ENCODE data around the gene SUN1.

The SUN1 gene

GRCh38 chr7:895451-896052, 63.3 kb downstream of the SUN1 start:
- Histone ChIP-seq H3K27me3 (ENCODE audit: control insufficient read depth, insufficient read depth, low read length) (no peaks in the 10 kb centered on the region), H3K4me1 (ENCODE audit: control insufficient read depth, insufficient read depth, low read length) (peaks cover 3% of the 10 kb centered on the region; the same call in 1 of the 2 replicates), H3K4me3 (ENCODE audit: low read depth, low read length) (no peak overlapping the region), H3K27ac (ENCODE audit: low read depth, low read length) (no peak overlapping the region), H3K36me3 (ENCODE audit: control insufficient read depth, insufficient read depth, low read length) (peaks cover 75% of the 10 kb centered on the region), H3K9me3 (ENCODE audit: control insufficient read depth, insufficient read depth, low read depth, low read length) (no peaks in the 10 kb centered on the region), H3K9ac (ENCODE audit: low read length) (no peak overlapping the region)

DNA sequence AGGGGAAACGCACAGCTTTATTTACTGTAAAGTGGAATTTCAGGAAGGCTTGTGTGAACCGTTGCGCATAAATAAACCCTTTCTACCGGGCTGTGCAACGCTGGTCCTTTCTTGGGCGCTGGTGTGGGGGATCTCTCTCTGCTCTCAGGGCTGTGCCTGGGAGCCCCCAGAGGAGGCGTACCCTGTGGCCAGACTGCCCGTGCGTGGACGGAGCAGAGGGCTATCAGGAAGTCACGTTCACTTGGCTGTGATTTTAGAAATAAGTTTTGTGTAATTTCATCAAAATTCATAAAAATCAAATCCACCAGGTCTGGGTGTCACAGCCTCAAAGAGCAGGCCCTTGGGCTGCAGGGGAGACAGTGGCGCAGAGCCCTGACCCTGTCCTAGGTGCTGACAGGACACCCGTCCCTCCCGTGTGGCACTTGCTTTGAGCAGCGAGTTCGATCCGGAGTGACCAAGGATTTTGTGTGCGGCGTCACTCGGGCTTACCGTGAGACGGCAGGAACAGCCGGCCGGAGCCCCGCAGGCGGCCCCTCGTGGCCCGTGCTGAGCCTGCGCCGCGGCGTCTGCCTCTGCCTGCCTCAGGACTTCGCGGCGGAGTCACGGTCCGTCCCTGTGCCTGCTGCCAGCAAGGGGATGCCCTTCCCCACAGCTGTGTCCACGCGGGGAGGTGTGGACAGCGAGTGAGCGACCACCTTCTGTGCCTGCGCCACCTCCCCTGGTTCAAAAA, 64.2 kb downstream of the SUN1 start:
- H3K9me3 ChIP-seq (ENCODE audit: control insufficient read depth, insufficient read depth, low read depth, low read length): no peaks in the 10 kb centered on the region
- no peak overlapping the region for H3K9ac ChIP-seq (ENCODE audit: low read length)
- H3K27me3 ChIP-seq (ENCODE audit: control insufficient read depth, insufficient read depth, low read length): no peaks in the 10 kb centered on the region
- H3K4me1 ChIP-seq (ENCODE audit: control insufficient read depth, insufficient read depth, low read length): peaks cover 8% of the 10 kb centered on the region; the same call in 1 of the 2 replicates
- H3K27ac ChIP-seq (ENCODE audit: low read depth, low read length): no peak overlapping the region
- peaks cover 66% of the 10 kb centered on the region for H3K36me3 ChIP-seq (ENCODE audit: control insufficient read depth, insufficient read depth, low read length)
- H3K4me3 ChIP-seq (ENCODE audit: low read depth, low read length): no peak overlapping the region

- Histone ChIP-seq H3K9me3 (ENCODE audit: control insufficient read depth, insufficient read depth, low read depth, low read length) (no peaks in the 10 kb centered on the region), H3K36me3 (ENCODE audit: control insufficient read depth, insufficient read depth, low read length) (peaks cover 60% of the 10 kb centered on the region), H3K4me1 (ENCODE audit: control insufficient read depth, insufficient read depth, low read length) (peaks cover 8% of the 10 kb centered on the region; the same call in 1 of the 2 replicates)
These were observed 64.8 kb downstream of the SUN1 start for GRCh38 chr7:897086-897485.

GRCh38 chr7:897771-898376, 65.6 kb downstream of the SUN1 start:
- H3K4me3 ChIP-seq (ENCODE audit: low read depth, low read length): no peak overlapping the region
- H3K9ac ChIP-seq (ENCODE audit: low read length): no peak overlapping the region
- no peaks in the 10 kb centered on the region; the same call in 1 of the 2 replicates for H3K27me3 ChIP-seq (ENCODE audit: control insufficient read depth, insufficient read depth, low read length)
- H3K4me1 ChIP-seq (ENCODE audit: control insufficient read depth, insufficient read depth, low read length): peaks cover 8% of the 10 kb centered on the region; the same call in 1 of the 2 replicates
- H3K36me3 ChIP-seq (ENCODE audit: control insufficient read depth, insufficient read depth, low read length): peaks cover 52% of the 10 kb centered on the region
- H3K27ac ChIP-seq (ENCODE audit: low read depth, low read length): no peak overlapping the region
- no peaks in the 10 kb centered on the region for H3K9me3 ChIP-seq (ENCODE audit: control insufficient read depth, insufficient read depth, low read depth, low read length)

More at GRCh38 chr7:897086-897485, 64.8 kb downstream of the SUN1 start:
- H3K4me3 ChIP-seq (ENCODE audit: low read depth, low read length): no peak overlapping the region
- no peak overlapping the region for H3K9ac ChIP-seq (ENCODE audit: low read length)
- H3K27me3 ChIP-seq (ENCODE audit: control insufficient read depth, insufficient read depth, low read length): no peaks in the 10 kb centered on the region
- no peak overlapping the region for H3K27ac ChIP-seq (ENCODE audit: low read depth, low read length)

DNA sequence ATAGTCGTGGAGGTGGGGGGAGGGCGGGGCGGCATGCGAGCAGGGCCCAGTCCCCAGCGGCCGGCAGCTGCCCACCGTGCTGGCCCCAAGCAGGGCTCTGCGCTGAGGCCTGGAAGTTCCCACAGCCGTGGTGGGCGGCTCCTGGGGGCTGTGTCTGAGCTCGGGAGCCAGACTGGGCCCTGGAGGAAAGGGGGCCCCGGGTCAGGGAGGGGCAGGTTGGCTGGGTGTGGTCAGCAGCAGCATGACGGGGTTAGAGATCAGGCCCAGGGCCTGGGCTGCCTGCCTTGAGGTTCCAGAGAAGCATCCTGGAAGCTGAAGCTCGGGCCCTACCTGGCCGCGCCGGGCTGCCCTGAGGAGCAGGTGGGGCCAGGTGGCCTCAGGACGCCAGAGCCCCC, 66.2 kb downstream of the SUN1 start:
- H3K27ac ChIP-seq (ENCODE audit: low read depth, low read length): no peak overlapping the region
- H3K4me1 ChIP-seq (ENCODE audit: control insufficient read depth, insufficient read depth, low read length): peaks cover 8% of the 10 kb centered on the region; the same call in 1 of the 2 replicates
- no peak overlapping the region for H3K9ac ChIP-seq (ENCODE audit: low read length)
- H3K27me3 ChIP-seq (ENCODE audit: control insufficient read depth, insufficient read depth, low read length): no peaks in the 10 kb centered on the region; the same call in 1 of the 2 replicates
- H3K9me3 ChIP-seq (ENCODE audit: control insufficient read depth, insufficient read depth, low read depth, low read length): no peaks in the 10 kb centered on the region
- peaks cover 46% of the 10 kb centered on the region for H3K36me3 ChIP-seq (ENCODE audit: control insufficient read depth, insufficient read depth, low read length)
- no peak overlapping the region for H3K4me3 ChIP-seq (ENCODE audit: low read depth, low read length)

- peaks cover 4% of the 10 kb centered on the region; the same call in 1 of the 2 replicates for H3K27me3 ChIP-seq (ENCODE audit: control insufficient read depth, insufficient read depth, low read length)
- H3K9me3 ChIP-seq (ENCODE audit: control insufficient read depth, insufficient read depth, low read depth, low read length): no peaks in the 10 kb centered on the region
- peaks cover 40% of the 10 kb centered on the region for H3K36me3 ChIP-seq (ENCODE audit: control insufficient read depth, insufficient read depth, low read length)
- H3K4me1 ChIP-seq (ENCODE audit: control insufficient read depth, insufficient read depth, low read length): peaks cover 8% of the 10 kb centered on the region; the same call in 1 of the 2 replicates
- H3K4me3 ChIP-seq (ENCODE audit: low read depth, low read length): no peak overlapping the region
- H3K27ac ChIP-seq (ENCODE audit: low read depth, low read length): no peak overlapping the region
- no peak overlapping the region for H3K9ac ChIP-seq (ENCODE audit: low read length)
These were observed 66.8 kb downstream of the SUN1 start for GRCh38 chr7:898855-899681.

GRCh38 chr7:899806-900205, 67.5 kb downstream of the SUN1 start:
- Histone ChIP-seq H3K27me3 (ENCODE audit: control insufficient read depth, insufficient read depth, low read length) (peaks cover 11% of the 10 kb centered on the region), H3K4me3 (ENCODE audit: low read depth, low read length) (no peak overlapping the region), H3K9me3 (ENCODE audit: control insufficient read depth, insufficient read depth, low read depth, low read length) (no peaks in the 10 kb centered on the region), H3K4me1 (ENCODE audit: control insufficient read depth, insufficient read depth, low read length) (peaks cover 8% of the 10 kb centered on the region; the same call in 1 of the 2 replicates), H3K36me3 (ENCODE audit: control insufficient read depth, insufficient read depth, low read length) (peaks cover 33% of the 10 kb centered on the region), H3K9ac (ENCODE audit: low read length) (no peak overlapping the region), H3K27ac (ENCODE audit: low read depth, low read length) (no peak overlapping the region)

DNA sequence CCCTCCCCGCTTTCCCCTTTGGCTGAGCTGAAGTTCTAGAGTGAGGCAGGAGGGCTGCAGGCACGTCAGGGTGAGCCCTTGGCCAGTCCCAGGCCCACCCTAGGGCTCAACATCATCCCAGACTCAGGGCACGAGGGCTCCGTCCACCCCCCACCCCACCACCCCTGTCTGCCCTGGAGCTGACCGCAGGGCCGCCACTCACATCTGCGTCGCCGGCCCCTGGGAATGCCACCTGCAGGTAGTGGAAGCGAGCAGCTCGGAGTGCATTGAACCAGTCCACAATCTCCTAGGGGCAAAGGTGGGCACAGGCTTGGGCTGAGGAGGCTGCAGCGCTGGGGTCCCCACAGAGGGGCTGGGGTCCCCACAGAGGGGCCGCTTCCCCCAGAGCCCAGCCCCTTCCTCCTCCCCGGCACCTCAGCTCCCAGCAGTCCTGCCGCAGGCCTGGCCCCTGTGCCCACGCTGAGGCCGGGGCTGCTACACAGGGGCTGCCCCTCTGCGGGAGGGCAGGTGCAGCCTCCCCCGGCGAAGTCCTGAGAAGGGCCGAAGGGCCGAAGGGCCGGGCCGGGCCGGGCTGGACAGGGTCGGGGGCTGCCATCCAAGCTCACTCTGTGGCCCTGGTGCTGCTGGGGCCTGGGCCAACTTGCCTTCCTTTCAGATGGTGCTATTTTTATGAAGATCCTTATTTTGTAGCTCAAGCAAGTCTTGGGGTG, 68.2 kb downstream of the SUN1 start:
- Histone ChIP-seq H3K27me3 (ENCODE audit: control insufficient read depth, insufficient read depth, low read length) (peaks cover 18% of the 10 kb centered on the region), H3K36me3 (ENCODE audit: control insufficient read depth, insufficient read depth, low read length) (peaks cover 26% of the 10 kb centered on the region), H3K4me3 (ENCODE audit: low read depth, low read length) (no peak overlapping the region), H3K9ac (ENCODE audit: low read length) (no peak overlapping the region), H3K9me3 (ENCODE audit: control insufficient read depth, insufficient read depth, low read depth, low read length) (no peaks in the 10 kb centered on the region), H3K27ac (ENCODE audit: low read depth, low read length) (no peak overlapping the region), H3K4me1 (ENCODE audit: control insufficient read depth, insufficient read depth, low read length) (peaks cover 8% of the 10 kb centered on the region; the same call in 1 of the 2 replicates)

- Histone ChIP-seq H3K4me3 (ENCODE audit: low read depth, low read length) (no peak overlapping the region), H3K4me1 (ENCODE audit: control insufficient read depth, insufficient read depth, low read length) (peaks cover 8% of the 10 kb centered on the region; the same call in 1 of the 2 replicates), H3K9me3 (ENCODE audit: control insufficient read depth, insufficient read depth, low read depth, low read length) (no peaks in the 10 kb centered on the region), H3K27ac (ENCODE audit: low read depth, low read length) (no peak overlapping the region), H3K9ac (ENCODE audit: low read length) (no peak overlapping the region), H3K27me3 (ENCODE audit: control insufficient read depth, insufficient read depth, low read length) (peaks cover 21% of the 10 kb centered on the region), H3K36me3 (ENCODE audit: control insufficient read depth, insufficient read depth, low read length) (peaks cover 20% of the 10 kb centered on the region)
These were observed 68.7 kb downstream of the SUN1 start for GRCh38 chr7:901041-901387.
